GM12872 (cell line): ENCODE data around the gene RBM4B.

Experiments
- TF ChIP-seq, protein P1 (sequence below): IDR thresholded peaks from 3 replicates; pipeline ENCODE4 v1.5.1; 2011; ENCODE audit warnings: low read depth, mild to moderate bottlenecking, low read length, moderate library complexity; ENCODE audit not compliant: insufficient read depth

The RBM4B gene

GRCh38 chr11:66720899-66721470 lies 43.3 kb upstream of the RBM4B start:
- TF ChIP-seq, protein P1, sequence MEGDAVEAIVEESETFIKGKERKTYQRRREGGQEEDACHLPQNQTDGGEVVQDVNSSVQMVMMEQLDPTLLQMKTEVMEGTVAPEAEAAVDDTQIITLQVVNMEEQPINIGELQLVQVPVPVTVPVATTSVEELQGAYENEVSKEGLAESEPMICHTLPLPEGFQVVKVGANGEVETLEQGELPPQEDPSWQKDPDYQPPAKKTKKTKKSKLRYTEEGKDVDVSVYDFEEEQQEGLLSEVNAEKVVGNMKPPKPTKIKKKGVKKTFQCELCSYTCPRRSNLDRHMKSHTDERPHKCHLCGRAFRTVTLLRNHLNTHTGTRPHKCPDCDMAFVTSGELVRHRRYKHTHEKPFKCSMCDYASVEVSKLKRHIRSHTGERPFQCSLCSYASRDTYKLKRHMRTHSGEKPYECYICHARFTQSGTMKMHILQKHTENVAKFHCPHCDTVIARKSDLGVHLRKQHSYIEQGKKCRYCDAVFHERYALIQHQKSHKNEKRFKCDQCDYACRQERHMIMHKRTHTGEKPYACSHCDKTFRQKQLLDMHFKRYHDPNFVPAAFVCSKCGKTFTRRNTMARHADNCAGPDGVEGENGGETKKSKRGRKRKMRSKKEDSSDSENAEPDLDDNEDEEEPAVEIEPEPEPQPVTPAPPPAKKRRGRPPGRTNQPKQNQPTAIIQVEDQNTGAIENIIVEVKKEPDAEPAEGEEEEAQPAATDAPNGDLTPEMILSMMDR = no peak

GRCh38 chr11:66720223-66720898 lies 42.7 kb upstream of the RBM4B start:
- TF ChIP-seq, protein P1 = no peak

GRCh38 chr11:66719111-66719872 lies 41.6 kb upstream of the RBM4B start:
- TF ChIP-seq, protein P1 = no peak

DNA sequence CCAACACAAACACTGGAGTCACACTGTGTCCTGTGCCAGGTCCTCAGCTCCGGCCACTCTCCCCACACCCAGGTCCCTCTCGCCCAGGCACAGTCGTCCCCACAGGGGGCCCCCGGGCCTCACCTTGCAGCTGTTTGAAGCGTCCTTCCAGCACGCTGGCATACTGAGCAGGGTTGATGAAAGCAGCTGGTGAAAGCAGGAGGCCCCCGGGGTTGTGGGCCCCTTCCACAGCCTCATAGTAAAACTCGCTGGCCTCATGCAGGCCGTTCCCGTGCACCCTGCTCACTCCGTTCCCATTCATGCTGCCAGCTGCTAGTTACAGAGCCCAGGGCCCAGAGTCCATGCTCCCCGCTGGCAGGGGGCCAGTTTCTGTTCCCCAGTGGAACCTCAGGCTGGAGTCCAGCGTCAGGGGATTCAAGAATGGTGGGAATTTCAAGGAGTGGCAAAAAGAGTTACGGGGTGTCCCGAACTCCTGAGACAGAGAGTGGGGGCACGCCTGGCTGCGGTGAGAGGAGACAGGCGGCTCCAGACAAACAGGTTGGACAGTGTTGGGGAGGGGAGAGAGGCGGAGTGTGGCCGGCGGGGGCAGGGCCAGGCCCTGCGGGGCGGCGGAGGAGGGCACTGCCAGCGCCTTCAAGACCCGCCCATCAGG lies 40.8 kb upstream of the RBM4B start:
- TF ChIP-seq, protein P1 = no peak

GRCh38 chr11:66717925-66718319 lies 40.2 kb upstream of the RBM4B start:
- TF ChIP-seq, protein P1 = no peak

DNA sequence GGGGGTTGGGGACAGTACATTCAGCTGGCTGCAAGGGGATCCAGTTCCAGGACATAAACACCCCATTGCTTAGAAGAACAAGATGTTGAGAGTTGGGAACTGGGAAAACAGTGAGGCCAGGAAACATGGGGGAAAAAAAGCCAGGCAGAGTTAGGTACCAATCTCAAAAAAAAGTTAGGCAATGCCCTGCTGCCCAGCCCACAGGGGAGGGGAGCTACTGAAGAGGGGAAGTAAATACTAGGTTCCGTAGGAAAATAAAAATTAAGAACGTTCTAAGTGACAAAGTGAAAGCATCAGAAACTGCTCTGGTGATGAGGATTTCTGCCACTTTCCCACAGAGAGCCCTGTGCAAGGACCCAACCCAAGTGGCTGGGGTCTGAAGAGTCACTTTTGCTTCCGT lies 39.3 kb upstream of the RBM4B start:
- TF ChIP-seq, protein P1 = no peak
